ENCODE measurements around the gene RGS21. TPM values are rescaled to one million over a fixed set of nuclear protein-coding genes. Genes with fewer than 3 reads are reported as not detected.

RGS21 gene
- total RNA-seq: not detected

GRCh38 chr1:192316942-192317450 is at the start of gene RGS21:
TSS of gene RGS21 (plus strand) at chr1:192316992. CDS start at chr1:192343037, 26,045 bp downstream.

Other genes starting within 250 kb of the RGS21 start
- 4.0 TPM for gene RGS18, start 158.5 kb upstream of the RGS21 start, total RNA-seq

Data from metanephros (tissue), 1 donor.